HL-60/S4 (cell line): ENCODE data around the gene RASAL1.

ENCODE experiments used
- in situ Hi-C: fragments of 300-500 bp; cut with MboI; formaldehyde crosslinking; loops from 2 replicates; pipeline ENCODE4 v1.14.3; 2022; ENCODE audit warnings: low sequenced_read_pairs

Gene RASAL1

DNA sequence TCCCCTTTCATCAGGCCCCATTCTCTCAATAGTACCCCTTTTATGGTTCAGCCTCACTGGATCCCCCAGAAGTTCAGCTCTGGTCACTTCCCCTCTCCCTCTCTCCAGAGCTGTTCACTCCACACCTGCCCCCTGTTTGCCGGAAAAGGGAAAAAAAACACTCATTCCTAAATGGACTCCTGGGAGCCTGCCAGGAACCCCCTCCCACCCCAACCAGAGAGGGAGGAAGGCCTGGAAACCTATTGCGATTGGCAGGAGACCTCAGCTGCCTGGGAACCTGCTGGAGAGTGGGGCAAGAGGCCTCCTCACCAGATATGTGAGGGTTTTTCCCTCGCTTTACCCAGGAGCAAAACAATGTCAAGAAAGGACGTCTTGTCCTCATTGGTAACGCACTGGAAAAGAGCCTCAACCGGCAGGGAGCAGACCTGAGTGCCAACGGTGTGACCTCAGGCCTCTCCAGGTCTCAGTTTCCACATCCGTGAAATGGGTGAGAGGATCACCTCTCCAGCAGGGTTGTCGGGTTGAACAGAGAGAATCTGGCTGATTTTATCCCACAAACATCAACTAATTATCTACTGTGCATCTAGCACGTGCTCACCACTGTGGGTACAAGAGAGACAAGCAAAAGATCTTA lies 74.4 kb downstream of the RASAL1 start:
- in situ Hi-C loops: no loop called here

DNA sequence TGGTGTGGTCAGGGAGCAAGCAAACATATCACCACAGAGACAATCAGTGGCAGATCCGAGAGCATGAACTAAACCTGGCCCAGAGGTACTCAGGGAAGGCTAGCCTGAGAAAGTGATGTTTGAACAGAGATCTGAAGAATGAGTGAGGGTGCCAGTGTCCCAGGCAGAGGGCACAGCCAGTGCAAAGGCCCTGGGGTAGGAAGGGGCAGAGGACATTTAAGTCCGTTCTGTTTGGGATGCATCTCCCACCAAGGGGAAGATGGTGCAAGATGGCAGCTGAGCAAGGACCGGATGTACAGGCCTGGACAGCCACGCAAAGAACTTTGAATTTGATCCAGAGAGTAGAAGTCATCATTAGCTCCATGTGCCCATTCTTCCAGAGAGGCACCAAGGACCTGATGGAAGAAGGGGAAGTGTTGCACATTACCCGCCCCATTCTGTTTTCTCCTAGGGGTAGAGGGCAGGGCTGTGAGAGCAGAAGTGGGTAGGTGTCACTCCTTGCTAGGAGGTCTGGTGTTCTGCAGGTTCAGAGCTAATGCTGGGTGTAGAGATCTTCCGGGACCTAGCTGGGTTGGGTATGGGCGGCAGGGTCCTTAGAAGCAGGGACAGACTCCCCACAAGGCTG lies 75.1 kb downstream of the RASAL1 start:
- in situ Hi-C loops: no loop called here

DNA sequence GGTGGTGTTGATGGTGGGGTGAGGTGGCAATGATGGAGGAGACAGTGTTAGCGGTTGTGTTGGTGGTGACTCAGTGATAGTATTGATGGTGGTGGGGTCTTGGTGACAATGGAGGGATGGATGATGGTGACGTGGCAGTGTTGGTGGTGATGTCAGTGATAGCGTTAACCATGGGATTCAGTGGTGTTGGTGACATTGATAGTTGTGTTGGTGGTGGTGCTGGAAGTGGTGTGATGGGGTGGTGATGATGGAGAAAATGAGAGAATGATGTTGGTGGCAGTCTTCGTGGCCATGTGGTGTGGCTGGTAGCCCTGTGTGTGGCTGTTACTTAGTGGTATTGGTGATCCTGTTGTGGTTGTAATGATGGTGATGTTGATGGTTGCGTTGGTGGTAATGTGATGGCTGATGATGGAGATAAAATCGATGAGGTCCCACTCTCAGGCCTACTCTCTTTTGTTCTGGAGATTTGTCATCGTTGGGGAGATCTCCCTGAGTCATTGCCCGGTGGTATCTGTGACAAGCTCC lies 76.4 kb downstream of the RASAL1 start:
- in situ Hi-C loops: no loop called here

DNA sequence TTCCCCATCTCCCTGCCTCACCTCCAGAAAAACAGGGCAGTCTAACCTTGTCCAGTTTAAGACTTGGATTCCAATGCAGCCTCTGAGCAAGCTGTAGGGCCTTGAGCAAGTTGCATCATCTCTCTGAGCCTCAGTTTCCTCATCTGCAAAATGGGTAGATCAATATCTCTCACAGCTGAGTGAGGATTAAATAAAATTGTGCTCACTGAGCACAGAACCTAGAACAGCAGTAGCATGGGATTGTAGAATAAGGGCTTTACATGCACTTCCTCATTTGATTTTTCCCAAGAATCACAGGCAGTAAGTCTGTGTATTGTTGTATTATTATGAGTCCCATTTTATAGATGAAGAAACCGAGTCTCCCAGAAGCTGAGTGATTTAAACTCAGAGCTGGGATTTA lies 77.0 kb downstream of the RASAL1 start:
- in situ Hi-C loops: no loop called here

DNA sequence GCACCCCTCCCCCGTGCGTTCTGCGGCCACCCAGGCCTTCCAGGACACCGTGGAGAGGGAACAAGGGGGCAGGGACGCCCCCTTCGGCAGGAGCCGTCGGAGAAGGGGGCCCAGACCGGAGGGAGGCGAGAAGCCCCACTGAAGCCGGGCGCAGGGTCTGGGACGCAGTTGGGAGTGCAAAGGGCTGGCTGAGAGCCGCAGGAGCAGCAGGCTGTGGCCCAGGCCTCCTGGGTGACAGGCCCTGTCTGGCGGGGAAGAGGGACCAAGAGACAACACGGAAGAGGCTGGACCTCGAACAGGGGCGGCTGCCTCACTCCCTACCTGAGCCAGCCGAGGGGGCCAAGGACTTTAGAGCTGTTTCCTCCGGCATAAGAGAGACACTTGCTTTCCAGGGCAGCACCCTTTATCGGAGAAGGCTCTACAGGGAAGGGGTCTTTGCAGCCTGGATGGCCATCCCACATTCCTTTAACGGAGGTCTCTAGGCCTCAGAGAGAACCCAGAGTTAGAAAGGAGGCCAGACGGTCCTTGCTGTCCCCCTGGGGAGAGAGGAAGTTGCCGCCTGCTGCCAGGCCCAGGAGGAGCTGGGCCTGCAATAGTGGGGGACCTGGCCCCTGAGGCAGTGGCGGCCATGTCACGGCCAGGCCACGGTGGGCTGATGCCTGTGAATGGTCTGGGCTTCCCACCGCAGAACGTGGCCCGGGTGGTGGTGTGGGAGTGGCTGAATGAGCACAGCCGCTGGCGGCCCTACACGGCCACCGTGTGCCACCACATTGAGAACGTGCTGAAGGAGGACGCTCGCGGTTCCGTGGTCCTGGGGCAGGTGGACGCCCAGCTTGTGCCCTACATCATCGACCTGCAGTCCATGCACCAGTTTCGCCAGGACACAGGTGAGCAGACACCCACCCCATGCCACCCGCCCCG lies 77.7 kb downstream of the RASAL1 start:
- in situ Hi-C loops: no loop called here

DNA sequence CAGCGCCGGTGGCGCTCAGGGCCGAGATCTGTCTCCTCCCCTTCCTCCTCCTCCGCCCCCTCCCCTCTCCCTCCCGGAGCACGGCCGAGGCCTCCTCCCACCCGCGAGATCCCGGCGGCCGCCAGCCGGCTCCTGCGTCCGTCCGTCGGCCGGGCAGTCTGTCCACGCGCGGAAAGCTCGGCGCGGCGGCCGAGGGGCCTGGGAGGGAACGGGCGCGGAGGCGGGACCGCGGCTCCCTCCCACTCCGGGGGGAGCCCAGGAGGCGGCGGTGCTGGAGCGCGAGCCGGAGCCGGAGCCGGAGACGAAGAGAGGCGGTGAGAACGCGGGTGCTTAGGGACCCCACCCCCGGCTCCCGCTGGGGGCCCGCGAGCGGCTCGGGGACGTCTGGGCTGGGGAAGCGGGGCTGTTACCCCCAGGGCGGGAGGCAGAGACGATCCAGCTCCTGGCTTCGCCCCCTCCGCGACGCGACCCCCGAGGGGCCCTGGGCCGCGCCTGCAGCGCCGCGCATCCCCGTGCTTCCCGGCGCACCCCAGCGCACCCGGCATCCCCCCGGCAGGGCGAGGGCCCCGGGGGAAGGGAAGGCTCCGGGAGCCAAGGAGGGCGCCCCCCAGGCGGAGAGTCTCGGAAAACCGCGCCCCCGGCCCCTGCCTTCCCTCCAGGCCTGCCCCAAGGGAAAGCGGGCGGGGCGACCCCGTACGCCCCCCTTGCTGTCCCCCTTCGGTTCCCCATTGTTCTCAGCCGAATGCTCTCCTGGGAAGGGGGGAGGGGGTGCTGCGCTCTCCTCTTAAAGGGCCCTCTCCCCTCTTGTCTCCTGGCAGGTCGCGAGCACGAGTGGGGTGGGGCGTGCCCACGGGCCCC lies 78.7 kb downstream of the RASAL1 start, which contains the start of gene DTX1:
Gene DTX1, plus strand, starts transcription at position 100 of the 858 bp plus-strand sequence. CDS start 1,463 bp downstream, outside the sequence.
- in situ Hi-C loops: no loop called here

DNA sequence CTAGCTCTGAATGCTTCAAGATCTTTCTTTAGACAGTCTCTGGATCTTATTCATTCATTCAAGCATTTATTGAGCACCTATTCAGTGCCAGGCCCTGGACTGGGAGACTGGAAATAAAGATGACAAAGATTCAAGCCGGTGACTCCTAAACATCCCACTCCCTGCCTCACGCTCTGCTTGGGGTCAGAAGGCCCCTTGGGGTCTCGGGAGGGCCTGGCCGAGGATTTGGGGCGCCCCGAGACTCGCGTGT lies 79.3 kb downstream of the RASAL1 start:
- in situ Hi-C loops: no loop called here

DNA sequence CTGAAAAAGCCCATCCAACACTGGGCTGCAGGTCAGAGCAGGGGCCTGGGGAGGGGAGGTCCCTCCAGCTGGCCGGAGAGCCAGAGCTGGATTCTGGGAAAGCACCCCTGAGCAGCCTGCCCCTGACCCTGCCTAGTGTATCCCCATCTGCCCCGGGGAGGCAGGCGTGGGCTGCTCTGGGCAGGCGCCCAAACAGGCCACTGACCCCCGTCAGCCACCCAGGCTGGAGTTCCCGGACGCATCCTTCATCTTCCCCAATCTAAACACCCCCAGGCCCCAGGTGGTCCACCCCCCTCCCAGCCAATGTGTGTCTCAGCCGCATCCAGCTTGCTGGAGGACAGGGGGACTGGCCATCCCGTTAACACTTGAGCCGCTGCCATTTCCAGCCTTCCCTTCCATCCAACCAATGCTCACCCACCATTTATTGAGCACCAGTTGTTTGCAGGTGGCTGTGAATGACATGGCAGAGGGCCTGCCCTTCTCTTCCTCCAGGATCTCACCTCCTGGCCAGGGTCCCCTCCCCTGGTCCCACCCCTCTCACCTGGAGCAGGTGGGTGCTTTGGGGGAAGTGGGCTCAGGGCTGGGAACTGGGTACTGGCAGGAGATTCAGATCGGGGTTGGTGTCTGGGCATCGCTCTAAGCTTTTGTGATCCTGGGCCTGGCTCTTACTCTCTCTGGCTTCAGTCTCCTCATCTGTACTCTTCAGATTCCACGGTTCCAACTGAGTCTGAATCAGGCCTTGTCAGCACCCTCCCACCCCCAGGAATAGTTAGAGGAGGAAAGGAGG lies 79.8 kb downstream of the RASAL1 start:
- in situ Hi-C loops: no loop called here

DNA sequence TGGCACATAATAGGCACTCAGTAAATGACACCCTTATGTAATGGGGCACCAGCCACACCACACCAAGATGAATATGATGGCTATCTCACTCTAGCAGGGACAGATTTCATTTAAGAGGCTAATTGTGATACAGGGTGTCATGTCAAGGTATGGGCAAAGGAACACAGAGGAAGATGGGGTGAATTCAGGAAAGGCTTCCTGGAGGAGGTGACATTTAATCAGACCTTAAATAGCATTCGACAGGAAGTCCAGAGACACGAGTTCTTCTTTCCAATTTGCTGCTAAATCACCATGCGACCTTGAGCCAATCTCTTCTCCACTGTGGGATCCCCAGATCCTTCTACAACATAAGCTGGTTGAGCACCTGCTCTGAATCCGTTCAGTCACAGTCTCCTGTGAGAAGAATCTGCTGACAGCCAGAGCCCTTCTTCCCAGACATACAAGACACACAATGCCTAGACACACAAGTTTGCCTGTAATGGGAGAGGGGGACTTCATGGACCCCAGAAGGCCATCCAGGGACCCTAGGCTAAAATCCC lies 80.5 kb downstream of the RASAL1 start:
- in situ Hi-C loops: no loop called here

DNA sequence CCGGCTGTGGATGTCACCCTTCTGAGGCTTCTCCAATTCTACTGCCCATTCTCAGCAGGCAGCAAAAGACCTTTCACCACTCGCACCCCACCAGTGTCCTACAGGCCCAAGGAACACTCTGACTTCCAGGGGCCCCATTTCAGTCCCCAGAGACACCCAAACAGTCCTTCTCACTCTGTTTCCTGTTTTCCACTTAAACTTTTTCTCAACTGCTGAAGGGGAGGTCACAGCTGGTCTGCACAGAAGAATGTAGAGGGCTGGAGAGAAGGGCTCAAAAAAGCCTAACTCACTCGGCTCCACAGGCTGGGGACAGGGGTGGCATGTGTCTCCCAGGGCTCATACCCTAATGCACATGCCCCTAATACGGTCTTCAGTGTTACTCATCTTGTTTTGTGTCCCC lies 83.2 kb downstream of the RASAL1 start:
- in situ Hi-C loops: no loop called here

DNA sequence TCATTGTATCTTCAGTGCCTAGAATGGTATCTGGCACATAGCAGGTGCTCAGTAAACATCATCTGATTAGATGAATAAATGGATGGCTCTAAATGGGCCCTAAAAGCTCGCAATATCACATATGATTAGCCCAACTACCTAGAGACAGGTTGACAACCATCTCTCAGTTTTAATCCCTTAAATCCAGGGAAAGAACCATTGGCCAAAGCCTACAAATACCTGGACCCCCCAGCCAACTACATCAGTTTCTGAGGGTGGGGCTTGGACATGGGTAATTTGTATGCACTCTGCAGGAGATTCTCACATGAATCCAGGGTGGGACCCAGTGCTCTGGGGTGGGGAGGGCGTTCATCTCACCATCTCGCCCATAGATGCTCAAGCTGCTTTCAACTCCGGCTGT lies 83.8 kb downstream of the RASAL1 start:
- in situ Hi-C loops: no loop called here

DNA sequence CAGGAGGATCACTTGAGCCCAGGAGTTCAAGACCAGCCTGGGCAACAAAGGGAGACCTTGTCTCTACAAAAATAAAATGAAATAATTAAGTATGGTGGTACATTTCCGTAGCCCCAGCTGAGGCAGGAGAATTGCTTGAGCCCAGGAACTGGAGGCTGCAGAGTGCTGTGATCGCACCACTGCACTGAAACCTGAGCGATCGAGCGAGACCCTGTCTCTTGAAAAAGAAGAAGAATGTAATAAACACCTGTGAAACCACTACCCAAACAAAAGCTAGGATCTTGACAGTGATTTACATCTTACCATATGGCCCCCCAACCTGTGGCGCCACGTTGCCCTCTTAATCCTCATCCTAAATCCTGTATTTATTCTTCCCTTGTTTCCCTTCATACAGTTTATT lies 84.8 kb downstream of the RASAL1 start:
- in situ Hi-C loops: no loop called here

DNA sequence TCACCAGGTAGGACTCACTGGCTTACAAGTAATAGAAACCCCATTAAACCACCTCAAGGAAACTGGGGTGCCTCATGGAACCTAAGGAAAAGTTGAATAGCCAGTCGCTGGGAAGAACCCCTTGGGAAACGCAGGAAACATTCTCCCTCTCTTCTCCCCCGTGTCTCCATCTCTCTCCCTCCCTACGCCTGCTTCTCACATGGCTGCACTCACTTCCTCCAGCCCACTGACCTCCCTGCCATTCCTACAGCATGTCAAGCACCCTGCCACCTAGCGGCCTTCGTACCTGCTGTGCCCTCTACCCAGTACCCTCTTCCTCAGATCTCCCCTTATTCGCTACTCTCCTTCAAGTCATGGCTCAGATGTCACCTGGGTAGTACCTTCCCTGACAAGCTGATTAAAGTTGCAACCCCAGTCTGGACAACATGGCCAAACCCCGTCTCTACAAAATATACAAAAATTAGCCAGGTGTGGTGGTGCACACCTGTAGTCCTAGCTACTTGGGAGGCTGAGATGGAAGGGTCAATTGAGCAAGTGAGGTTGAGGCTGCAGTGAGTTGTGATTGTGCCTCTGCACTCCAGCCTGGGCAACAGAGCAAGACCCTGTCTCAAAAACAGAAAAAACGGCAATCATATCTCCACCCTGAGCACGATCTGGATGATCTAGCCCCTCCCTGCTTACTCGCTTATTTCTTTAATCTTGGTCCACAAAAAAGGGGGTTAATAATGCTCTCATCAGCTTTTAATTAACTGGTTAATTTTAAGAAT lies 85.4 kb downstream of the RASAL1 start:
- in situ Hi-C loops: loop anchor here (5.0 to 25.0 kb wide), 2 partner anchors 122 to 387 kb away; no protein-coding TSS in a partner anchor
